HG02852 (cell line): ENCODE results near the gene ENAH.
"Not testable (repeated sequence)": the region's sequence is repeated elsewhere in the genome, so short reads cannot be mapped to it uniquely, and the experiment has no call there.

Experiments used
- ATAC-seq: cut with Tn5 transposase; IDR thresholded peaks from one replicate; pipeline ENCODE4 v1.9.1; 2021; ENCODE audit warnings: mild to moderate bottlenecking, moderate library complexity; ENCODE audit not compliant: unreplicated experiment

ENAH gene

GRCh38 chr1:225477296-225477911 lies 175.5 kb downstream of the ENAH start:
- ATAC-seq: no peak

GRCh38 chr1:225476538-225476988 lies 176.4 kb downstream of the ENAH start:
- no peak for ATAC-seq

GRCh38 chr1:225476100-225476511 lies 176.8 kb downstream of the ENAH start:
- no peak for ATAC-seq

GRCh38 chr1:225474986-225475820 lies 177.7 kb downstream of the ENAH start:
- ATAC-seq: peak; percentile 74

- ATAC-seq: no peak
Measured at GRCh38 chr1:225474439-225474985, 178.4 kb downstream of the ENAH start.

- not testable (repeated sequence) for ATAC-seq
Measured at GRCh38 chr1:225473676-225474438, 179.1 kb downstream of the ENAH start.

GRCh38 chr1:225473266-225473665 lies 179.7 kb downstream of the ENAH start:
- not testable (repeated sequence) for ATAC-seq

GRCh38 chr1:225471453-225472301 lies 181.2 kb downstream of the ENAH start:
- ATAC-seq: no peak

- ATAC-seq: no peak
Measured at GRCh38 chr1:225471109-225471452, 181.8 kb downstream of the ENAH start.

GRCh38 chr1:225470211-225471108 lies 182.5 kb downstream of the ENAH start:
- no peak for ATAC-seq

GRCh38 chr1:225469051-225469450 lies 183.9 kb downstream of the ENAH start:
- no peak for ATAC-seq

- ATAC-seq: peak; percentile 11
Measured at GRCh38 chr1:225468270-225469020, 184.5 kb downstream of the ENAH start.

GRCh38 chr1:225467193-225468020 lies 185.5 kb downstream of the ENAH start:
- ATAC-seq: peak; percentile 97

GRCh38 chr1:225466848-225467192 lies 186.1 kb downstream of the ENAH start:
- no peak for ATAC-seq

GRCh38 chr1:225465793-225466517 lies 187.0 kb downstream of the ENAH start:
- ATAC-seq: no peak

GRCh38 chr1:225464851-225465792 lies 187.8 kb downstream of the ENAH start:
- ATAC-seq: no peak
